ENCODE data around the gene KRTAP5-7.

DNA sequence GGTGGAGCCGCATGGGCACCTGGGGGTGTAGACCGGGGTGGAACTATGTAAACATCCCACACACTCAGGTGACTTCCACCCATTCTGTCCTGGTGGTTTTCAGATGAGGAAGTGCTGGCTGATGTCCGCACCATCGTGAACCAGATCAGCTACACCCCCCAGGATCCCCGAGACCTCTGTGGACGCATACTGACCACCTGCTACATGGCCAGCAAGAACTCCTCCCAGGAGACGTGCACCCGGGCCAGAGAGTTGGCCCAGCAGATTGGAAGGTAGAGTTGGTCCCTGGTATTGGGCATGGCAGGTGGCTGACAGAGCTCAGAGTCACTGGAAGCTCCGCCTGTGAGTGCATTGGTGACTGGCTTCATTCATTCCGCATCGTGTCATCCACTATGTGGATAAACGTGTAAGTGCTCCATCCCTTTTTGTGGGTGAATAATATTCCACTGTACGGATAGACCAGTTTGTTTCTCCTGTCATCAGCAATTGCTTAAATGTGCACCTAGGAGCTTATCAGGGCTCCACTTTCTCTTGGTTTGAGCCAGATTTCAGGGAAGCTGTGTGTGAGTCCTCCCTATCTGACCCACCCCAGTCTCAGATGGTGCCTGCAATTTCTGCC is 44.2 kb upstream of the KRTAP5-7 start:
- TF ChIP-seq, protein P1, sequence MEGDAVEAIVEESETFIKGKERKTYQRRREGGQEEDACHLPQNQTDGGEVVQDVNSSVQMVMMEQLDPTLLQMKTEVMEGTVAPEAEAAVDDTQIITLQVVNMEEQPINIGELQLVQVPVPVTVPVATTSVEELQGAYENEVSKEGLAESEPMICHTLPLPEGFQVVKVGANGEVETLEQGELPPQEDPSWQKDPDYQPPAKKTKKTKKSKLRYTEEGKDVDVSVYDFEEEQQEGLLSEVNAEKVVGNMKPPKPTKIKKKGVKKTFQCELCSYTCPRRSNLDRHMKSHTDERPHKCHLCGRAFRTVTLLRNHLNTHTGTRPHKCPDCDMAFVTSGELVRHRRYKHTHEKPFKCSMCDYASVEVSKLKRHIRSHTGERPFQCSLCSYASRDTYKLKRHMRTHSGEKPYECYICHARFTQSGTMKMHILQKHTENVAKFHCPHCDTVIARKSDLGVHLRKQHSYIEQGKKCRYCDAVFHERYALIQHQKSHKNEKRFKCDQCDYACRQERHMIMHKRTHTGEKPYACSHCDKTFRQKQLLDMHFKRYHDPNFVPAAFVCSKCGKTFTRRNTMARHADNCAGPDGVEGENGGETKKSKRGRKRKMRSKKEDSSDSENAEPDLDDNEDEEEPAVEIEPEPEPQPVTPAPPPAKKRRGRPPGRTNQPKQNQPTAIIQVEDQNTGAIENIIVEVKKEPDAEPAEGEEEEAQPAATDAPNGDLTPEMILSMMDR (conservative IDR thresholded peaks at IDR 0.05; ENCODE audit: low read length) = no peak
- TF ChIP-seq EZH2phosphoT487 (IDR thresholded peaks at IDR 0.05; ENCODE audit: borderline replicate concordance) = no peak
